Erythroblast (primary cell): ENCODE measurements around the gene NR4A3.
A peak's percentile ranks its signal among the peaks of the same experiment; 100 is the strongest.
"Not testable (repeated sequence)": the region's sequence is repeated elsewhere in the genome, so short reads cannot be mapped to it uniquely, and the experiment has no call there.

ENCODE experiments used
- DNase-seq, 2 experiments: peaks; one replicate each; lab custom pipeline; 2025; lab: John Stamatoyannopoulos, UW
- GATA1 ChIP-seq: IDR thresholded peaks from 2 replicates; pipeline ENCODE4 v1.6.1; 2011; ENCODE audit warnings: low read depth, mild to moderate bottlenecking, control low read depth, low read length, moderate library complexity
- POLR2A ChIP-seq: IDR thresholded peaks from 2 replicates; pipeline ENCODE4 v1.6.1; 2011; ENCODE audit warnings: mild to moderate bottlenecking, low read length

The NR4A3 gene

GRCh38 chr9:99821396-99822108 is at the start of gene NR4A3:
TSS of gene NR4A3 (plus strand) at chr9:99821885. CDS start at chr9:99828043, 6,158 bp downstream.
- peak; percentile 81 for TF ChIP-seq POLR2A
- no peak for TF ChIP-seq GATA1
- DNase-seq, result peak; percentile 92 to 94

- TF ChIP-seq GATA1 (no peak), POLR2A (no peak)
- DNase-seq, result no peak
These were observed 48.1 kb upstream of the NR4A3 start for GRCh38 chr9:99773468-99774138.

GRCh38 chr9:99778308-99778707 is 43.4 kb upstream of the NR4A3 start:
- no peak for DNase-seq
- TF ChIP-seq POLR2A (no peak), GATA1 (no peak)

- TF ChIP-seq POLR2A (no peak), GATA1 (no peak)
- DNase-seq, result no peak
These were observed 42.8 kb upstream of the NR4A3 start for GRCh38 chr9:99778836-99779235.

- TF ChIP-seq POLR2A (no peak), GATA1 (no peak)
- DNase-seq, result no peak
These were observed 42.4 kb upstream of the NR4A3 start for GRCh38 chr9:99779277-99779676.

- not testable (repeated sequence) for DNase-seq
These were observed 39.3 kb upstream of the NR4A3 start for GRCh38 chr9:99782349-99782748.

- TF ChIP-seq GATA1 (no peak), POLR2A (no peak)
- no peak for DNase-seq
These were observed 38.5 kb upstream of the NR4A3 start for GRCh38 chr9:99782962-99783718.

GRCh38 chr9:99783799-99784198 is 37.9 kb upstream of the NR4A3 start:
- no peak for DNase-seq
- no peak for TF ChIP-seq GATA1
- no peak for TF ChIP-seq POLR2A

GRCh38 chr9:99785010-99785590 is 36.6 kb upstream of the NR4A3 start:
- DNase-seq, result no peak
- TF ChIP-seq GATA1 (no peak), POLR2A (no peak)

GRCh38 chr9:99787556-99787955 is 34.1 kb upstream of the NR4A3 start:
- DNase-seq, result no peak
- TF ChIP-seq GATA1, result no peak
- no peak for TF ChIP-seq POLR2A

- TF ChIP-seq GATA1, result no peak
- TF ChIP-seq POLR2A, result no peak
- DNase-seq, result no peak
These were observed 28.2 kb upstream of the NR4A3 start for GRCh38 chr9:99793528-99793927.

GRCh38 chr9:99796231-99796630 is 25.5 kb upstream of the NR4A3 start:
- no peak for DNase-seq
- TF ChIP-seq POLR2A (no peak), GATA1 (no peak)

- DNase-seq, result no peak
- TF ChIP-seq POLR2A (no peak), GATA1 (no peak)
These were observed 19.9 kb upstream of the NR4A3 start for GRCh38 chr9:99801775-99802174.

GRCh38 chr9:99803694-99804093 is 18.0 kb upstream of the NR4A3 start:
- TF ChIP-seq GATA1, result no peak
- no peak for TF ChIP-seq POLR2A
- DNase-seq, result no peak
